Calu3 (cell line): ENCODE results near the gene MGMT. TPM values are rescaled to one million over a fixed set of nuclear protein-coding genes. Genes with fewer than 3 reads are reported as not detected.

ENCODE experiments used
- BruUV-seq: library from RNA; stranded (reverse); fragments of 400-500 nt; replicated peaks from 2 replicates; lab custom pipeline; 2021; lab: Mats Ljungman, UMichigan
- CTCF ChIA-PET: fragments of 300-600 bp; sonication (Branson Sonifier 250); formaldehyde crosslinking; loops from one replicate; lab custom pipeline; 2022; ENCODE audit warnings: antibody characterized with exemption; lab: Charles Lee
- DNase-seq: peaks from one replicate; pipeline ENCODE4 v3.0.0; 2022
- H3K27ac Mint-ChIP-seq: one replicate; pipeline ENCODE4 v1.8.0; 2022; ENCODE audit warnings: mixed read lengths; ENCODE audit not compliant: unreplicated experiment
- H3K27me3 Mint-ChIP-seq: one replicate; pipeline ENCODE4 v1.8.0; 2022; ENCODE audit warnings: mixed read lengths; ENCODE audit not compliant: unreplicated experiment
- H3K36me3 Mint-ChIP-seq: one replicate; pipeline ENCODE4 v1.8.0; 2022; ENCODE audit warnings: mild to moderate bottlenecking, moderate library complexity, mixed read lengths; ENCODE audit not compliant: insufficient read depth, unreplicated experiment
- H3K4me1 Mint-ChIP-seq: one replicate; pipeline ENCODE4 v1.8.0; 2022; ENCODE audit warnings: mild to moderate bottlenecking, low read depth, mixed read lengths; ENCODE audit not compliant: unreplicated experiment
- H3K4me3 Mint-ChIP-seq: one replicate; pipeline ENCODE4 v1.8.0; 2022; ENCODE audit warnings: mild to moderate bottlenecking, low read depth, moderate library complexity, mixed read lengths; ENCODE audit not compliant: unreplicated experiment
- H3K9me3 Mint-ChIP-seq: one replicate; pipeline ENCODE4 v1.8.0; 2022; ENCODE audit warnings: low read depth, mixed read lengths; ENCODE audit not compliant: unreplicated experiment
- CTCF ChIP-seq: fragments of 200-600 bp; IDR thresholded peaks from one replicate; pipeline ENCODE4 v1.8.0; 2022; ENCODE audit warnings: antibody characterized with exemption; ENCODE audit not compliant: unreplicated experiment
- intact Hi-C: fragments of 100-400 bp; cut with micrococcal nuclease; formaldehyde crosslinking; loops from one replicate; pipeline ENCODE4 v1.10.0; 2022; ENCODE audit not compliant: unreplicated experiment
- total RNA-seq: library from RNA; stranded (reverse); gene quantifications from 2 replicates; pipeline ENCODE4 v1.2.3, GENCODE V29; 2022

The MGMT gene
- total RNA-seq, 1 experiment from 2014 or later, result 8.3 TPM

DNA sequence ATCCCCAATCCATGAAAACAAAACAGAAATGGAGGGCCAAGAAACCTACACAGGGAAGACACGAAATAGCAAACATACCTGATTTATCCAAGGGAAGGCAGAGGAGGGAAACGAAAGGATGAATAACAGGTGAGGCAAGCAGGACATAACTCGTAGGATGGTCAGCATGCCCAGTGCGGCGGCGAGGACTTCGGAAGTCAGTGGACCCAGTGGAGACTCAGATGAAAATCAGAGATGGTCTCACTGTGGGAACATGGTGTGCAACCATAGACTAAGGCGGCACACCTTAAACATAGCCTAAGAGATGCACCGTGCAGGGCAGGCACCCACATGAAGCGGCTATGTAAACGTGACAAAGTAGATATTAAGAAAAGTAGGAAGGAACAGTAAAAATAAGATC, 157.5 kb downstream of the MGMT start:
- Mint-ChIP-seq H3K36me3 (no peaks in the 10 kb centered on the region), H3K4me3 (no peak overlapping the region), H3K4me1 (no peaks in the 10 kb centered on the region), H3K27me3 (no peaks in the 10 kb centered on the region), H3K9me3 (peaks cover 15% of the 10 kb centered on the region), H3K27ac (no peak overlapping the region)
- no TSS peak for BruUV-seq
- intact Hi-C loops, result loop anchor here (5.0 kb wide), 1 partner anchor 548 kb away; no protein-coding TSS in a partner anchor
- TF ChIP-seq CTCF, result no peak
- DNase-seq, result no peak
- CTCF ChIA-PET, result no interaction called here

DNA sequence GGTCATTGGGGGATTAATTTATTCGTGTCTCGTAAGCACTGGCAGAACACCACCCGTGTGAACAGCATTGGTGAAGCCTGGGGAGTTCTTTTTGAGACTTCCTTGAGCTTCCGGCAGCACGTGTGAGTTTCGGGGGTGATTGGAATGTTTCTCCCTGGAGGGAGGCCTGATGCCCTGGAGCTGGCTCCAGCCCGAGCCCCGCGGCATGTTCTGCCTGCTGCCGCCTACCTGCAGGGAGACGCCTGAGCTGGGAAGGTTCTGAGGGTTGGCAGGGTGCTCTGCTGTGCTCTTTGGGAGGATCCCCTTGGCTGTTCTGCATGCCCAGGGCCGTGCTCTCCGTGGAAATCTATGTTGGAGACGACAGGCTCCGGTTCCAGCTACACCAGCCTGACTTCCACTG, 159.3 kb downstream of the MGMT start:
- Mint-ChIP-seq H3K4me1 (no peaks in the 10 kb centered on the region), H3K27ac (no peak overlapping the region), H3K9me3 (peaks cover 9% of the 10 kb centered on the region), H3K4me3 (no peak overlapping the region), H3K36me3 (no peaks in the 10 kb centered on the region), H3K27me3 (no peaks in the 10 kb centered on the region)
- no peak for TF ChIP-seq CTCF
- CTCF ChIA-PET, result no interaction called here
- no TSS peak for BruUV-seq
- intact Hi-C loops, result no loop called here
- DNase-seq, result no peak

GRCh38 chr10:129626796-129627435, 159.9 kb downstream of the MGMT start:
- H3K27ac Mint-ChIP-seq, result no peak overlapping the region
- no peak for TF ChIP-seq CTCF
- no peak overlapping the region for H3K4me3 Mint-ChIP-seq
- CTCF ChIA-PET, result no interaction called here
- no peaks in the 10 kb centered on the region for H3K27me3 Mint-ChIP-seq
- intact Hi-C loops, result no loop called here
- H3K9me3 Mint-ChIP-seq, result peaks cover 5% of the 10 kb centered on the region
- BruUV-seq, result no TSS peak
- no peaks in the 10 kb centered on the region for H3K4me1 Mint-ChIP-seq
- no peaks in the 10 kb centered on the region for H3K36me3 Mint-ChIP-seq
- no peak for DNase-seq

GRCh38 chr10:129627442-129627841, 160.4 kb downstream of the MGMT start:
- intact Hi-C loops, result no loop called here
- no peak for DNase-seq
- Mint-ChIP-seq H3K4me3 (no peak overlapping the region), H3K27me3 (no peaks in the 10 kb centered on the region), H3K4me1 (no peaks in the 10 kb centered on the region), H3K27ac (no peak overlapping the region), H3K36me3 (no peaks in the 10 kb centered on the region), H3K9me3 (peaks cover 5% of the 10 kb centered on the region)
- BruUV-seq, result no TSS peak
- no peak for TF ChIP-seq CTCF
- CTCF ChIA-PET, result no interaction called here
